HepG2 (cell line): ENCODE data around the gene SCGB3A2.
"Not testable (repeated sequence)": the region's sequence is repeated elsewhere in the genome, so short reads cannot be mapped to it uniquely, and the experiment has no call there.

Source experiments
- CTCF ChIP-seq: sonication (generic); formaldehyde crosslinking; IDR thresholded peaks from 2 replicates; pipeline ENCODE4 v1.5.0; 2020; ENCODE audit warnings: mild to moderate bottlenecking, missing genetic modification reagents, moderate library complexity
- GRHL1 ChIP-seq: sonication (generic); formaldehyde crosslinking; conservative IDR thresholded peaks from 2 replicates; pipeline ENCODE4 v1.8.0; 2022; ENCODE audit warnings: missing genetic modification reagents
- ZNF24 ChIP-seq: fragments of 450-650 bp; IDR thresholded peaks from 2 replicates; pipeline ENCODE4 v1.6.1; 2017; ENCODE audit warnings: antibody characterized with exemption, mild to moderate bottlenecking

- TF ChIP-seq GRHL1 (CRISPR knock-in tag); ZNF24; CTCF: not testable (repeated sequence)
Measured at GRCh38 chr5:147874118-147874875, 4.2 kb upstream of the SCGB3A2 start.
